IPS-18c (cell line): ENCODE measurements around the gene ATP1A1.

Experiments used
- H3K4me3 ChIP-seq: 2 replicates; pipeline ENCODE4 v1.7.0; 2013; ENCODE audit warnings: low read depth, mild to moderate bottlenecking, low read length, moderate library complexity; ENCODE audit not compliant: insufficient read depth
- H3K9me3 ChIP-seq: one replicate; pipeline ENCODE4 v1.6.1; 2013; ENCODE audit warnings: mild to moderate bottlenecking, low read length, moderate library complexity; ENCODE audit not compliant: control insufficient read depth, insufficient read depth

ATP1A1 gene

DNA sequence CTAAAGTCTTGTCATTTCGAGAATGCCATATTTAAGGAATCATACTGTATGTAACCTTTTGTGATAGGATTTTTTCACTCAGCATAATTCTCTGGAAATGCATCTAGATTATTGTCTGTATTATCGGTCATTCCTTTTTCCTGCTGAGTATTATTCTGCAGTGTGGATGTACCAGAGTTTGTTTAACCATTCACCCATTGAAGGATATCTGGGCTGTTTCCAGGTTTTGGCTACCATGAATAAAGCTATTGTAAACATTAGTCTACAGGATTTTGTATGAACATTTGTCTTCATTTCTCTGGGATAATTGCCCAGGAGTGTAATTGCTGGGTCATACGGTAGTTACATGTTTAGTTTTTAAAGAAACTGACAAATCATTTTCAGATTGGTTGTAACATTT lies 61.8 kb downstream of the ATP1A1 start:
- no peak overlapping the region for H3K4me3 ChIP-seq
- no peaks in the 10 kb centered on the region for H3K9me3 ChIP-seq

DNA sequence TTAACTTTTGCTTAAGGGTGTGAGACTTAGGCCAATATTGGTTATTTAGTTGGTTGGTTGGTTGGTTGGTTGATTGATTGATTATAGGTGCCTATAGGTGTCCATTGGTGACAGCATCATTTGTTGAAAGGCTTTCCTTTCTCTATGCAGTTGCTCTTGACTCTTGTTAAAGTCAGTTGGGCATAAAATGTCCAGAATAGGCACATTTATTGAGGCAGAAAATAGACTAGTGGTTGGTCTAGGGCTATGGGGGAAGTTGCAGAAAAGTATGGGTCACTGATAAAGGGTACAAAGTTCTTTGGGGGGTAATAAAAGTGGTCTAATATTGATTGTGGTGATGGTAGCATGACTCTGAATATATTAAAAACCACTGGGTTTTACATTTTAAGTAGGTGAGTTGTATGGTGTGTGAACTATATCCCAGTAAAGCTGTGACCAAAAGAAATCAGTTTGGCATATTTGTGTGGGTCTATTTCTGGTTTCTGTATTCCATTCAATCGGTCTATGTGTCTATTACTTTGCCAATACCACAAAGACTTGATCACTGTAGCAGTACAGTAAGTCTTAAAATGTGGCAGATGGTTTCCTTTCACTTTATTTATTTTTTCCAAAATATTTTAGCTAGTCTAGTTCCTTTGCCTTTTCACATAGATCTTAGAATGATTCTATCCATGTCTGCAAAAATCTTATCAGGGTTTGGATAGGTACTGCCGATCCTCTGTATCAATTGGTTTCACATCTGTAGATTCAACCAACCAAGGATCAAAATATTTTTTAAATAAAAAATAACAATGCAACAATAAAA lies 63.0 kb downstream of the ATP1A1 start:
- no peak overlapping the region for H3K4me3 ChIP-seq
- H3K9me3 ChIP-seq, result no peaks in the 10 kb centered on the region

DNA sequence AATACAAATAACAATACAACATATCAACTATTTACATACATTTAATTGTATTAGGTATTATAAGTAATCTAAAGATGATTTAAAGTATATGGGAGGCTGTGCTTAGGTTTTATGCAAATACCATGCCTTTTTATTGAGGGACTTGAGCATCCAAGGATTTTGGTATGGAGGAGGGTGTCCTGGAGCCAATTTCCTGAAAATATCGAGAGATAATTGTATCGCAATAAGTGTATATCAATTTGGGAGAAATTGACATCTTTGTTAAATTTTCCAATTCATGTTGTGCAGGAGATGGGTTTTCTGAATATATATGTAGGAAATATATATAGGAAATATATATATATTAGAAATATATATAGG lies 63.5 kb downstream of the ATP1A1 start:
- Histone ChIP-seq H3K9me3 (no peaks in the 10 kb centered on the region), H3K4me3 (no peak overlapping the region)

DNA sequence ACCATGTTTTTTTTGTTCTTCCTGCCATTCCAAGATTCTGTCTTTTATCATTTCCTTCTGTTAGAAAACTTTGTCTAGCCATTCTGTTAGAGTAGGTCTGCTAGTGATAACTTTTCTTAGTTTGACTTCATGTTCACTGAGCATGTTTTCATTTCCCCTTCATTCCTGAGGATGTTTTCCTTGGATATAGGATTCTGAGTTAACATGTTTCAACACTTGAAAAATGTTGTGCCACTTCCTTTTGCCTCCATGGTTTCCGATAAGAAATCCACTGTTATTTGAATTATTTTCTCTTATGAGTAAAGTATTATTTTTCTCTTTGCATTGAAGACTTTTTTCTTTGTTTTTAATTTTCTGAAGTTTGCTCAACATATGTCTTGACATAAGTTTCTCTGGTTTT lies 66.7 kb downstream of the ATP1A1 start:
- no peak overlapping the region for H3K4me3 ChIP-seq
- no peaks in the 10 kb centered on the region for H3K9me3 ChIP-seq

DNA sequence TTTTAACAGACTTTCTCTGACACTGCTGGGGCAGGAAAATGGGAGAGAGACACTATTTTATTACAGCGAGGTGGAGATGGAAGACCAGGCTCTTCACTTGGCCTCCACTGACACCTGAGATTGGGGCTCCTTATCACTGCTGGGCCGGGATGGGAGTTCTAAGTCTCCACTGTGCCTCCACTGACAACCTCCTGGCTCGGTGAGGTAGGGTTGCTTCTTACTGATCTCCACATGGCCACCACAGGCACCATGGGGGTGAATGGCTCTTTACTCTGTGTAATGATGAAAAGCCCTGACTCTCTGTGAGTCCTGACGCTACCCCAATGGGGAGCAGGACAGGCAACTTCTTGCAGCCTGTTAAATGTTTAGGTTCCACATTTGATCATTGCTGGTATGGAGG lies 67.7 kb downstream of the ATP1A1 start:
- Histone ChIP-seq H3K4me3 (no peak overlapping the region), H3K9me3 (no peaks in the 10 kb centered on the region)

DNA sequence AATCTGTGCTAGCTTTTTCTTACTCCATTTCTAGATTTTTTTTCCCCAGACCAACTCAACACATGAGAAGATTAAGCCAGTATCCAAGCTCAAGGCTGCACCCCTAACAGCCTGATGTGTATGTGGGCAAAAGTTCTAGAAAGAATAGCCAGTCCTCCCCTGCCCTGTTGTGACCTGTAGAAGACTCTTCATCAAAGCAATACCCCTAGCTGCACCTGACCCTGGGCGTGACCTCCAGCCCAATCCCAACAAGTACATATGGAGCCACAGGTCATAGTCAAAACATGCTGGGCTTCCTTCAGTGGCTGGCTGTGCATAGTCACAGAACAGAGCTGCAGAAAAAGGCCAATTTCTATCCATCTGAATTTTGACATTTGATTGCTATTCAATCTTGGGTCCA lies 72.5 kb downstream of the ATP1A1 start:
- Histone ChIP-seq H3K4me3 (no peak overlapping the region), H3K9me3 (no peaks in the 10 kb centered on the region)

DNA sequence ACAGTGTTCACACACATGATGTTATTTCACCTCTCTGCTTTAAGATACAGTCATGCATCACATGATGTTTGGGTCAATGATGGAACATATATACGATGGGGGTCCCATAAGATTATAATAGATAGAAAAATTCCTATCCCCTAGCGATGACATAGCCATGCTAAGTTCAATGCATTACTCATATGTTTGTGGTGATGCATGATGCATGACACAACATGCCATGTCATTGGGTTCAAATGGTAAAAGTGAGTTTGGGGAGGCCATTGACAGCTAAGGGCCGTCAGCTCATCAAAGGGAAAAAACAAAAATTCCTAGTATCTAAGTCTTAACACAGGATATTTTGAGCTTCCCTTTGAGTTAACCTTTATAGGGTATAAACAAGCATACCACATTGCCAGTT lies 73.6 kb downstream of the ATP1A1 start:
- H3K4me3 ChIP-seq, result no peak overlapping the region
- H3K9me3 ChIP-seq, result no peaks in the 10 kb centered on the region

DNA sequence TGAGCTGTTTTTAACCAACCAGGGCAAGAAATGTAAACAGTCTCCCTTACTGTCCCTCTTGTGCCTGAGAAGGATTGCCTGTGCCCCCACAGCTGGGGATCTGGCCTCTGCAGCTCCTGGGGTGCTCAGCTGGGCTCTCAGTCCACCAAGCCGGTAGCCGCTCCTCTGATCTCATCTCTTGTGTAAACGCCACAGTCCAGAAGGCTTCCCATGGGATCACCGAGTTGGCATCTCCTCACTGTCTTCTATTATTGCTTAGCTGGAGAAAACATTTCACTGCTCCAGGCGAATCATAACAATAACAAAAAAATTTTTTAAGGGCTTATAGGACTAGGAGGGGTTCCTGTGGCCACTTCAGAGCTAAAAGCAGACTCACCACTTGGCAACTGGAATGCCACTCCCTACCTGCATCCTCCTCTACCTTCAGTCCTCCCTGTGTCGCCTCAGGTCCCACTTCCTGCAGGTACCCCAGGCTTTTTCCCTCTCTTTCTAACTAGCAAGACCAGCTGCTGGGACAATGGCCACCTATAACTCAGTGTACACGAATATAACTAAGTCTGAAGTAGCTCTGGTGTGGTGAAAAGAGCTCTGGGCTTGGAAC lies 75.8 kb downstream of the ATP1A1 start:
- H3K9me3 ChIP-seq, result no peaks in the 10 kb centered on the region
- no peak overlapping the region for H3K4me3 ChIP-seq

DNA sequence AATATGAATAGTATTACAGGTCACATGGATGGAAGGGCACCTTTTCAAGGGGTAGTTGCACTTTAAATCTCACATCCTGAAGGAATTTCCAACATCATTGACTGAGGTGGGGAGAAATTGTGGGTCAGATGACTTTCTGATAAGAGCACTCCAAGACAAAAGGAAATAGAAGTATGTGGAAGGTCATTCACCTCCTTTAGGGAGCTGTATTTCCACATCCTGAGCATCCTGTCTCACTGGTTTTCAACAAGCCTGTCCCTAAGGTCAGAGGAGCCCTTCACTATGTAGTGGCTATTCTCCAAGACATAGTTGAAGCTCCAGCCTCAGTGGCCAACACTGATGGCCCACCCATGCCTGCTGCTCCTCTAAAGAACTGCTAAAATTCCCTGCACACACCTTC lies 76.5 kb downstream of the ATP1A1 start:
- Histone ChIP-seq H3K9me3 (no peaks in the 10 kb centered on the region), H3K4me3 (no peak overlapping the region)

DNA sequence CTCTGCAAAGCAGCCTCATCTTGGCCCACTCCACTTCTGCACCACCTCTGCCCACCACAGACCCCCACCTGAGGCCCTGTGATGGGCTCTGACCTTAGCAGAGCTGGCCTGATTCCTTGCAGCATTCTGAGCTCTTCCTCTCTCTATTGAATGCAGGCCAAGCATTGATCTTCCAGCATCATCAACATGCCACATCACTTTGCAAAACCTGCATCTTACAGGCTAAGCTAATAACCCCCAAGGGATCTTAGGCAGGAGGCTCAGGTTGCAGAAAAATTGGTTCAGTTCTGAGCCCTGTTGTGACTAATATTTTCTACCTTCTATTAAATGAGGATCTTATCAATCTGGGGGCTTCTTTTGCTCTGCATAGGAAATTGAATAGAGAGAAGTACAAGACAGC lies 78.7 kb downstream of the ATP1A1 start:
- H3K4me3 ChIP-seq, result no peak overlapping the region
- H3K9me3 ChIP-seq, result no peaks in the 10 kb centered on the region

DNA sequence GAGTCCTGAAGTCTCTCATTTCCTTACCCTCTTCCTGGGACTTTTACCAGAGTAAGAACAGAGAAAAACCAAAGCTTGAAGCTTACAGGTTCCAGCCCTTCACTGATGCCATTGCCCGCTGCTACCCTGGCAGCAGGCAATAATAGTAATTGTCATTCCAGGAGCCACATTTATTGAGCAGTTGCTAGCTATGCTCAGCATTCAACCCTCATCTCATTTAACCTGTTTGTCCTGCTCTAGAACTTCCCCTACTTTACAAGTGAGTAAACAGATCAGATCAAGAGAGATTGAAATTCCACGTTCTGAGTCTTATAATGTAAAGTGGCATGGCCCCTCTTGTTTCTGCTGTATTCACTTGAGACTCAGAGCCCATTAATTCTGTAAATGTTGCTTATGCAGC lies 80.4 kb downstream of the ATP1A1 start:
- Histone ChIP-seq H3K9me3 (no peaks in the 10 kb centered on the region), H3K4me3 (no peak overlapping the region)

DNA sequence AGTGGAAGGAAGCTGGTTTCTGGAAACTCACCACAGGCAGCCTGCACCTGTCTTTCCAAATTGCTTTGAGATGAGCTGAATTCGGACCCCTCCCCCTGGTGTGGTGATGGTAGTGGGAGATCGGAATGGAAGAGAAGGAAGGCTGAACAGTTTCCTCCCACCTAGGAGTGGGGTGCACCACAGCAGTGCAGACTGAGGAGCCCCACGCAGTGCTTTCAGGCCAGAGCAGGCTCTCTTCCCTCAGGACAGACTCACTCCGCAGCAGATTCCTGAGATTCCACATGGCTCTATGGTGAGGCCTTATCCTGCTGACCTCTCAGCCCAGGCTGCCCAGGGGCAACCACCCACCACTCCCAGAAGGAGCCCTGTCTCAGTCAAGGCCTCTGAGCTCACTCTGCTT lies 80.9 kb downstream of the ATP1A1 start:
- no peak overlapping the region for H3K4me3 ChIP-seq
- H3K9me3 ChIP-seq, result no peaks in the 10 kb centered on the region
